HL-60 (cell line): ENCODE data around the gene IL20.

ENCODE experiments used
- DNase-seq, 2 experiments: peaks; one replicate each; pipeline ENCODE4 v3.0.0-alpha.2; 2010 to 2020; ENCODE audit warnings: low read depth in 1 of 2, low spot score in 1 of 2
- H3K27ac ChIP-seq: fragments of 250-450 bp; sonication (Bioruptor Pico); replicated peaks from 2 replicates; pipeline ENCODE4 v1.5.1; 2020; ENCODE audit warnings: mild to moderate bottlenecking, moderate library complexity
- H3K27me3 ChIP-seq: fragments of 250-450 bp; sonication (Bioruptor Pico); 2 replicates; pipeline ENCODE4 v1.5.1; 2021; ENCODE audit warnings: mild to moderate bottlenecking, moderate library complexity; ENCODE audit not compliant: insufficient read depth, poor library complexity, severe bottlenecking
- H3K4me3 ChIP-seq: replicated peaks from 2 replicates; pipeline ENCODE4 v1.5.1; 2011; ENCODE audit warnings: mild to moderate bottlenecking, control low read depth, low read length; ENCODE audit not compliant: insufficient read depth
- CTCF ChIP-seq: IDR thresholded peaks from one replicate; pipeline ENCODE4 v1.5.1; 2011; ENCODE audit warnings: low read length, control low read depth, inconsistent platforms; ENCODE audit not compliant: insufficient read depth
- GABPA ChIP-seq: IDR thresholded peaks from 2 replicates; pipeline ENCODE4 v1.6.1; 2012; ENCODE audit warnings: low read depth
- POLR2AphosphoS5 ChIP-seq: IDR thresholded peaks from 2 replicates; pipeline ENCODE4 v1.6.1; 2012; ENCODE audit warnings: low read depth
- REST ChIP-seq: IDR thresholded peaks from 2 replicates; pipeline ENCODE4 v1.6.1; 2012; ENCODE audit warnings: low read depth; ENCODE audit not compliant: insufficient replicate concordance
- SPI1 ChIP-seq: IDR thresholded peaks from 2 replicates; pipeline ENCODE4 v1.6.1; 2012; ENCODE audit warnings: low read depth, mild to moderate bottlenecking, borderline replicate concordance

The IL20 gene

GRCh38 chr1:206867239-206867638, 1.8 kb downstream of the IL20 start:
- no peak for TF ChIP-seq POLR2AphosphoS5
- TF ChIP-seq SPI1 = no peak
- TF ChIP-seq REST = no peak
- TF ChIP-seq GABPA = no peak
- no peak for TF ChIP-seq CTCF
- H3K27me3 ChIP-seq = no peaks in the 10 kb centered on the region
- no peak for DNase-seq
- H3K27ac ChIP-seq = no peak overlapping the region
- no peak overlapping the region for H3K4me3 ChIP-seq

- Histone ChIP-seq H3K27ac (no peak overlapping the region), H3K4me3 (no peak overlapping the region), H3K27me3 (no peaks in the 10 kb centered on the region)
- TF ChIP-seq GABPA = no peak
- TF ChIP-seq POLR2AphosphoS5 = no peak
- no peak for TF ChIP-seq SPI1
- TF ChIP-seq REST = no peak
- TF ChIP-seq CTCF = no peak
- DNase-seq = no peak
Observed at GRCh38 chr1:206867716-206868115, 2.3 kb downstream of the IL20 start.

- Histone ChIP-seq H3K4me3 (no peak overlapping the region), H3K27me3 (no peaks in the 10 kb centered on the region)
- TF ChIP-seq GABPA (no peak), CTCF (no peak), SPI1 (no peak), POLR2AphosphoS5 (no peak), REST (no peak)
Observed at GRCh38 chr1:206868264-206868663, 2.8 kb downstream of the IL20 start.

More at GRCh38 chr1:206868264-206868663, 2.8 kb downstream of the IL20 start:
- no peak for DNase-seq
- H3K27ac ChIP-seq = no peak overlapping the region
